Common myeloid progenitor, CD34-positive (primary cell): ENCODE results near the gene GFAP.

ENCODE experiments used
- CTCF ChIA-PET: fragments of 350-600 bp; sonication (Branson Sonifier 250); formaldehyde crosslinking; loops from one replicate; lab custom pipeline; 2021; ENCODE audit warnings: antibody characterized with exemption; lab: Charles Lee
- POLR2A ChIA-PET: fragments of 350-600 bp; sonication (Branson Sonifier 250); formaldehyde crosslinking; loops from one replicate; lab custom pipeline; 2021; ENCODE audit warnings: antibody characterized with exemption; lab: Charles Lee
- DNase-seq, 3 donors: peaks; one replicate each; pipeline versions ENCODE4 v3.0.0 to v3.0.0-alpha.2; 2013
- H3K27ac ChIP-seq, 2 experiments: 1 replicate in 1 of 2; 2 replicates in 1 of 2; pipeline ENCODE4 v1.7.0; 2013; ENCODE audit warnings: inconsistent platforms in 2 of 2, low read length in 2 of 2, mild to moderate bottlenecking in 2 of 2, low read depth in 1 of 2, moderate library complexity in 1 of 2; ENCODE audit not compliant: severe bottlenecking in 2 of 2, insufficient read depth in 1 of 2, poor library complexity in 1 of 2
- H3K27me3 ChIP-seq, 5 experiments: replicated peaks in 2 of 5; 1 replicate in 3 of 5; 2 replicates in 2 of 5; pipeline versions ENCODE4 v1.6.1 to v1.7.0; 2013; ENCODE audit warnings: low read length in 4 of 5, mild to moderate bottlenecking in 2 of 5, moderate library complexity in 2 of 5, inconsistent platforms in 1 of 5; ENCODE audit not compliant: insufficient read depth in 5 of 5, control insufficient read depth in 4 of 5
- H3K36me3 ChIP-seq, 4 experiments: 1 replicate in 2 of 4; 2 replicates in 2 of 4; pipeline versions ENCODE4 v1.6.1 to v1.7.0; 2013; ENCODE audit warnings: low read length in 3 of 4, control low read depth in 1 of 4, mild to moderate bottlenecking in 1 of 4; ENCODE audit not compliant: control insufficient read depth in 4 of 4, insufficient read depth in 4 of 4
- H3K4me1 ChIP-seq, 4 experiments: 1 replicate in 3 of 4; 2 replicates in 1 of 4; pipeline versions ENCODE4 v1.6.1 to v1.7.1; 2013; ENCODE audit warnings: low read length in 3 of 4, mild to moderate bottlenecking in 3 of 4, control low read depth in 1 of 4, inconsistent platforms in 1 of 4, moderate library complexity in 1 of 4; ENCODE audit not compliant: control insufficient read depth in 4 of 4, insufficient read depth in 4 of 4; ENCODE audit errors: control extremely low read depth in 1 of 4
- H3K4me3 ChIP-seq, 7 experiments: 1 replicate in 4 of 7; 2 replicates in 3 of 7; pipeline versions ENCODE4 v1.5.1 to v1.7.0; 2013; ENCODE audit warnings: mild to moderate bottlenecking in 7 of 7, low read length in 6 of 7, moderate library complexity in 6 of 7, inconsistent platforms in 2 of 7, low read depth in 2 of 7, control low read depth in 1 of 7; ENCODE audit not compliant: insufficient read depth in 4 of 7, control insufficient read depth in 1 of 7; ENCODE audit errors: extremely low read depth in 1 of 7
- H3K9me3 ChIP-seq, 5 experiments: 1 replicate in 4 of 5; 2 replicates in 1 of 5; pipeline versions ENCODE4 v1.6.1 to v1.7.1; 2013; ENCODE audit warnings: low read length in 4 of 5, mild to moderate bottlenecking in 2 of 5, inconsistent platforms in 1 of 5, low read depth in 1 of 5, moderate library complexity in 1 of 5; ENCODE audit not compliant: control insufficient read depth in 4 of 5, insufficient read depth in 2 of 5; ENCODE audit errors: control extremely low read depth in 1 of 5
- WGBS: methylation state at CpG from one replicate; pipeline ENCODE4 v1.1.5; 2013; ENCODE audit not compliant: insufficient coverage; 5-methylcytosine and 5-hydroxymethylcytosine counted together

GFAP gene

GRCh38 chr17:44926821-44927525, 11.7 kb upstream of the GFAP start:
- ChIA-PET POLR2A (no interaction called here), CTCF (interaction anchor here (1.0 to 13.3 kb wide), 6 partner anchors 9 to 208 kb away, joined by 3 to 162 read pairs (median 4); partner anchors contain the start of genes ACBD4 and GFAP)
- WGBS = 91% methylated on average over 9 of the region's 15 CpGs
- Histone ChIP-seq H3K4me1 (no peaks in the 10 kb centered on the region), H3K27me3 (peaks cover 0 to 5% (median 0%) of the 10 kb centered on the region in 5 experiments), H3K27ac (no peak overlapping the region), H3K9me3 (no peaks in the 10 kb centered on the region), H3K4me3 (no peak overlapping the region), H3K36me3 (peaks cover 0 to 64% (median 35%) of the 10 kb centered on the region in 4 experiments)
- no peak for DNase-seq

GRCh38 chr17:44925731-44926697, 10.7 kb upstream of the GFAP start:
- 95% methylated on average over 15 of the region's 18 CpGs for WGBS
- CTCF ChIA-PET = interaction anchor here (0.6 to 13.3 kb wide), 5 partner anchors 8 to 253 kb away, joined by 3 to 162 read pairs (median 4); partner anchors contain the start of gene GFAP
- no peak for DNase-seq
- POLR2A ChIA-PET = no interaction called here
- Histone ChIP-seq H3K4me3 (no peak overlapping the region), H3K4me1 (no peaks in the 10 kb centered on the region), H3K9me3 (no peaks in the 10 kb centered on the region), H3K36me3 (peaks cover 0 to 54% (median 30%) of the 10 kb centered on the region in 4 experiments), H3K27ac (no peak overlapping the region), H3K27me3 (peaks cover 0 to 12% (median 3%) of the 10 kb centered on the region in 5 experiments)

GRCh38 chr17:44924107-44924544, 8.8 kb upstream of the GFAP start:
- Histone ChIP-seq H3K27me3 (peaks cover 0 to 21% (median 10%) of the 10 kb centered on the region in 5 experiments), H3K4me1 (no peaks in the 10 kb centered on the region), H3K4me3 (no peak overlapping the region), H3K27ac (no peak overlapping the region), H3K36me3 (peaks cover 0 to 35% (median 23%) of the 10 kb centered on the region in 4 experiments), H3K9me3 (no peaks in the 10 kb centered on the region)
- ChIA-PET POLR2A (no interaction called here), CTCF (interaction anchor here (1.1 to 13.3 kb wide), 3 partner anchors 10 to 97 kb away, joined by 3 to 162 read pairs (median 3); no protein-coding TSS in a partner anchor)
- 95% methylated on average over 7 of the region's 9 CpGs for whole genome bisulfite sequencing
- no peak for DNase-seq

GRCh38 chr17:44922746-44923470, 7.6 kb upstream of the GFAP start:
- H3K4me1 ChIP-seq = no peaks in the 10 kb centered on the region
- H3K4me3 ChIP-seq = no peak overlapping the region
- ChIA-PET CTCF (interaction anchor here (0.9 to 13.3 kb wide), 5 partner anchors 12 to 176 kb away, joined by 3 to 162 read pairs (median 23); no protein-coding TSS in a partner anchor), POLR2A (no interaction called here)
- H3K9me3 ChIP-seq = no peaks in the 10 kb centered on the region
- H3K36me3 ChIP-seq = peaks cover 0 to 23% (median 17%) of the 10 kb centered on the region in 4 experiments
- H3K27me3 ChIP-seq = peaks cover 0 to 21% (median 10%) of the 10 kb centered on the region in 5 experiments
- WGBS = 91% methylated on average over 15 of the region's 19 CpGs
- DNase-seq = no peak
- no peak overlapping the region for H3K27ac ChIP-seq

GRCh38 chr17:44922136-44922535, 6.8 kb upstream of the GFAP start:
- peaks cover 0 to 16% (median 10%) of the 10 kb centered on the region in 4 experiments for H3K36me3 ChIP-seq
- no peak overlapping the region for H3K27ac ChIP-seq
- DNase-seq = no peak
- no peaks in the 10 kb centered on the region for H3K9me3 ChIP-seq
- ChIA-PET CTCF (interaction anchor here (0.7 to 13.3 kb wide), 7 partner anchors 10 to 177 kb away, joined by 3 to 162 read pairs (median 10); no protein-coding TSS in a partner anchor), POLR2A (no interaction called here)
- WGBS = 94% methylated on average over 5 of the region's 6 CpGs
- no peaks in the 10 kb centered on the region for H3K4me1 ChIP-seq
- no peak overlapping the region for H3K4me3 ChIP-seq
- peaks cover 0 to 21% (median 10%) of the 10 kb centered on the region in 5 experiments for H3K27me3 ChIP-seq

GRCh38 chr17:44921122-44921882, 6.0 kb upstream of the GFAP start:
- no peaks in the 10 kb centered on the region for H3K4me1 ChIP-seq
- CTCF ChIA-PET = interaction anchor here (0.6 to 13.3 kb wide), 21 partner anchors 10 to 198 kb away, joined by 3 to 162 read pairs (median 5); a partner anchor contains a TSS
- H3K27me3 ChIP-seq = peaks cover 0 to 21% (median 10%) of the 10 kb centered on the region in 5 experiments
- no peak overlapping the region for H3K27ac ChIP-seq
- no peak overlapping the region for H3K4me3 ChIP-seq
- no peaks in the 10 kb centered on the region for H3K9me3 ChIP-seq
- POLR2A ChIA-PET = interaction anchor here (1.6 kb wide), 1 partner anchor 99 kb away, joined by 5 read pairs; no protein-coding TSS in a partner anchor
- no peak for DNase-seq
- WGBS = 84% methylated on average over 11 of the region's 11 CpGs
- H3K36me3 ChIP-seq = peaks cover 0 to 7% (median 6%) of the 10 kb centered on the region in 4 experiments
